Left renal pelvis (tissue), 4 donors: ENCODE data around the gene TOM1L1. TPM values are rescaled to one million over a fixed set of nuclear protein-coding genes. Genes with fewer than 3 reads are reported as not detected.

Experiments used
- DNase-seq, 4 donors: peaks; one replicate each; pipeline ENCODE4 v3.0.0-alpha.2; 2013; ENCODE audit warnings: low read depth in 4 of 4, low spot score in 3 of 4
- polyA plus RNA-seq, 4 donors: library from polyadenylated mRNA; unstranded; fragments of 120-200 nt; gene quantifications; one replicate each; pipeline ENCODE4 v1.2.1, GENCODE V29; 2013; ENCODE audit not compliant: insufficient read length in 4 of 4

Gene TOM1L1
- polyA plus RNA-seq, 4 donors = 13.8 to 106 (median 99.4) TPM

DNA sequence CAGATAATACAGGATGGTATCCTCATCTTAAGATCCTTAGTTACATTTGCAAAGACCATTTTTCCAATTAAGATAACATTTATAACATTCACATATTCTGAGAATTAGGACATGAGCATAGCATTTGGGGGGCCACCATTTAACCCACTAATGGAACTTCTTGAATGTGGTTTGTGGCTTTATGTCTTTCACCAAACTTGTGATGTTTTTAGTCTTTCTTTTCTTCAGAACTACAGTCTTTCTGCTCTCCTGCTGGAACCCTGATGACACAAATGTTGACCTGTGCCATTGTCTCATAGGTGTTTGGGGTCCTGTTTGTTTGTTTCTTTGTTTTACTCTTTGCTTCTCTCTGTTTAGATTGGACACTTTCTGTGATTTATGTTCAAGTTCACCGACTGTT is 44.6 kb downstream of the TOM1L1 start:
- no peak for DNase-seq

DNA sequence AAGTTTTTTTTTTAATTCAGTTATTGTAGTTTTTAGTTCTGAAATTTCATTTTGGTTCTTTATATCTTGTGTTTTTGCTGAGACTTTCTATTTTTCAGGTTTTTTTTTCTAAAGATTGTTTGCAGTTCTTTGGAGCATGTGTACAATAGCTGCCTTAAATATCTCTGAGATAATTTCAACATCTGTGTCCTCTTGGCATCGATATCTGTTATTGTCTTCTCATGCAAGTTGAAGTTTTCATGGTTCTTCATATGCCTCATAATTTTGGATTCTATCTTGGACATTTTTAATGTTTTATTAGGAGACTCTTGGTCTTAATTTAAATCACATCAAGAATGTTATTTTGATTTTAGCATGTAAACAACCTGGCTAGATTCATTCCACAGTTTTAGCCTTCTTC is 45.0 kb downstream of the TOM1L1 start:
- DNase-seq = no peak

DNA sequence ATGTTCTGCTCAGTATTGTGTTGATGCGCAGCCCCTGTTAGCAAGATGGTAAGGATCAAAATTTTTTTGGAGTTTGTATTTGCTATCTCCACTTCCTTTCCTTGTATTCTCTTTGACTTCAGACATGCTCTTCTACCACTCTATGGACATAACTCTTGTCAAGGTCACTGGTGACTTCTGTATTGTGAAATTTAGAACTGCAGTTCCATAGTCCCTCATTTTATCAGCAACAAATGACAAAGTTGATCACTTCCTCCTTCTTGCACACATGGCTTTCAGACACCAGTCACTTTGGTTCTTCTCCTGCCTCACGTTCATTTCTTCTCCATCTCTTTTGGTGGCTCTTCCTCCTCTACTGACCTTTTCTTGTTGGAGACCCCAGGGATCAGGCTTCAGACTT is 46.7 kb downstream of the TOM1L1 start:
- DNase-seq = no peak

DNA sequence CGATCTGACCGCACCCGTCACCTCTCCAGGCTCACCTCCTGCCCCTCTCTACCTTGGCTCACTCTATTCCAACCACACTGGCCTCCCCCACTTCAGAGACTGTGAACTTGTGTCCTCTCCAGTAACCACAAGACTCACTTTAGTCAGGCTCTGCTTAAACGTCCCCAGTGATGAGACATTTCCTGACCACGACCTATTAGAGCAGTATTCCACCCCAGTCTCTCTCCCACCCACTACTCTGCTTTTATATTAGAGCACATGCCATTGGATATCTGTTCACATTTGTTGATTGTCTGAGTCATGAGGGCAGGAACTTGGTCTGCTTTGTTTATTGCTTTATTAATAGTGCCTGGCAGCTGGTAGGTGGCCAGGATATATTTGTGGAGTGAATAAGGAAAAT is 47.7 kb downstream of the TOM1L1 start:
- DNase-seq = no peak

DNA sequence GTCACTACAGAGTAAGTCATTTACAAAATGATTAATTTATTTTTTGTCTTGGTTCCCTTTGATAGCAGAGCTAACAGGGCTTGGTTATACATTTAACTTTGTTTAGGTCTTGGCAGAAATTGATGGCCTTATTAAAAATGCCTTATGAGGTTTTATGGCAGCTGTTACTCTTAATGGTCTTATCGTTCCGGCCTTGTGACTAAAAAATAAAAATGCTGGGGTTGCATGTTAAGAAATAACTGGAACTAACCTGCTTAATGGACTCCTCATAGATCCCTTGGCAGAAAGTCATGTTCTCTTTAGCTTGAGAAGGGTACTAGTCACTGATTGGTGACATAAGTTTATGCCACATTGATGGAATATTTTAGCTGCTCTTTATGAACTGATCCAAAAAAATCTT is 49.5 kb downstream of the TOM1L1 start:
- no peak for DNase-seq

DNA sequence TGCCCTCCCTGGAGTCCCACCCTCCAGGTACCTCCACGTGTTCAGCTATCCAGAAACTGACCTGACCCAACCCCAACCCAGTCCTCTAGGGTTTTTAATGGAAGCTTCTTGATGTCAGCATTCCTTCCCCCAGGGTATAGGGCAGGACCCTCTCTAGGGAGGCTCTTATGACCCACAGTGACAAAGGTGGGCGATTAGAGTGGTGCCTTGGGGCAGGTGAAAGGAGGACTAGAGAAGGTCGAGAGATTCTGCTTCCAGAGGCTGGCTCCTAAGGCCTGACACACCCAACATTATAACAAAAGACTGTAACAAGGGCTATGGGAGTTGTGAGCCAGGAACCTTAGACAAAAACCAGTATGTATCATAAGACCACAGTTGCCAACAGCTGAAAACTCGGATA is 50.6 kb downstream of the TOM1L1 start:
- no peak for DNase-seq

DNA sequence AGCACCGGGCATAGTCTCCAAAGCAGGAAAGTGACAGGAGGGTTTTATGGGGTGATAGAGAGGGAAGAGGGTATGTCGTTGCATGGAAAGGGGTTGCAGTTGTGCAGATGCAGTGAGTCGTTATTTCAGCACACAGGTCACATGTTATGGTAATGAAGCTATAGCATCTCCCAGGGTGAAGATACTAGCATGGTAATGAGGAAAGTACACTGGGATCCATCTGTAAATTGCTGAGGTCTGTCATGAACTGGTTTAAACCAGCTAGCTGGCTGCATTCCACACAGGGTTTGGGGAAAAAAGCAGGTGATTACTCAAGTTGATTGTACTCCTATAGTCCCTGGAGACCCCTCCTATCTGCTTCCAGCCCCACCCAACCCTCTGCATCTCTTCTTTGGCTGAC is 56.1 kb downstream of the TOM1L1 start:
- DNase-seq = no peak

DNA sequence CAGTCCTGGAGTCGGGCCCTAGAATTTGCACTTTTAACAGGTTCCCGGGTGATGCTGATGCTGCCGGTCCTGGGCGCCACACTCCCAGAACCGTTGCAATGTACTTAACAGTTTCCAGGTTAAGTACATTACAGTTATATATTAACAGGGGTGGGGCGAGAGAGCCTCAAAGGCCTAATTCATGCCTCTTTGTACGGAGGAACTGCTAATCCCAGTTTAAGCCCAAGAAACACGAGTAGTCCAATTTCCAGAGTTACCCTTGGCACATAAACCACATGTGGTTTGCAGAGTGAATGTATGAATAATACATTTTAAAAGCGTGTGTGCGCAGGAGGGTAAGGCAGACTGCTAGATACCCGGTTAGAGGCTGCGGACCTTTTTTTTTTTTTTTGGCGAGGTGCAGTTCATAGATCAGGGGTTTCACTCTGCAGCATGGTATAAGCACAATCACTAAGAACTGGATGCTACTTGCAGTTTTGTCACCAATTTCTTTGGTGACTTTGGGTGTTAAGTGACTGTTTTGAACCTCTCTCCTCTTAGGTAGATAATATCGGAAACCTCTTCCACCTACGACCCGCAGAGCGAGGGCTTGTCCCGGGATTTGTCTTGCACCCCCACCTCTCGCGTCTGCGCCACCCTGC is 67.1 kb downstream of the TOM1L1 start:
- peak; percentile 16 to 41 (median 22) for DNase-seq

DNA sequence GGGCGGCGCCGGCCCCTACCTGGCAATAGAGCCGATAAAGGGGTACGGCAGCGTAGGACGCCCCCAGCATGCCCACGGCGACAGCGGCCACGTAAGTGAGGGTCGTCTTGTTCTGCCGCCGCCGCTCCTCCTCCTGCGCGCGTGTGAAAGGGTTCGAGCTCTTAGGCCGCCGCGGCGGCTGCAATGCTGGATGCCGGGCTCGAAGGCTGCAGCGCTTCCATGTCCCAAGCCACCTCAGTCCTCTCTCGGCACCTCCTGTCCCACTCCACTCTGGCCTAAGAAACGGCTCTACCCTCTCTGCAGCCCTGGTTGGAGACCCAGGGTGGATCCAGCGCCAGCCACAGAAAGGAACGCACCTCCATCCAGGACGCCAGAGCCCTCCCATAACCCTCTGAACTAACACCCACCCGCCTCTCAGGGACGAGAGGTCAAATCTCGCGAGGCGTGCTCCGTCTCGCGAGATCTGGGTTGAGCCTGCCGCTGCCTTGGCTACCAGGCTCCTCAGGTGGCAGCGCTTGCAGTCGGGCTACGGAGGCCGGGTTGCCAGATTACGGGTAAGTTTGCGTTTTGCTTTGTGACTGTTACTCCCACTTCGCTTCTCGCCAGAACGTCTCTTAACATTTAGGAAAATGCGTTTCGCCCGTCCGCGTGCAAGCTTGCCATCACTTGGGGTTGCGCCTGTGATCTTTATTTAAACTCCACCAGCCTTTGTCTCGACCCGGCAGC is 67.8 kb downstream of the TOM1L1 start, which contains the start of the genes COX11 and STXBP4:
TSS of gene COX11 (minus strand) at position 393 of the 726 bp plus-strand sequence. CDS start at position 385, 8 bp downstream.
TSS of gene STXBP4 (plus strand) at position 504 of the 726 bp plus-strand sequence. CDS start 17,455 bp downstream, outside the sequence.
- DNase-seq = peak; percentile 95 to 99 (median 96)

DNA sequence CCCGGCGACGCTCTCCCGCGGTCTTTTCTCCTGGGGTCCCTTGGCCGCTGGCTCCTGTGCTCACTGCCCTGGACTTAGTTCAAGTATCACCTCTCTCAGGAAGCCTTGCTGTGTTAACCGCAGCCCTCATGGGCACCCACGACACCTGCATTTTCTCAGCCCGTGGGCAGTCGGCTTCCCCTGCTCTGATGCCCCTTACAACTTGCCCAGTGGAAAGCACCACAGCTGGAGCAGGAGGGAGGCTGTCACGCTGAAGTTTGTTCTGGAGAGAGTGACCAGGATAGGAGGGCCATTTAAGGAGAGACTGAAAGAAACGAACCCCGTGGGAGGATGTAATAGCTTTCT is 68.3 kb downstream of the TOM1L1 start:
- DNase-seq = peak in 1 of 4 donors; percentile 16

DNA sequence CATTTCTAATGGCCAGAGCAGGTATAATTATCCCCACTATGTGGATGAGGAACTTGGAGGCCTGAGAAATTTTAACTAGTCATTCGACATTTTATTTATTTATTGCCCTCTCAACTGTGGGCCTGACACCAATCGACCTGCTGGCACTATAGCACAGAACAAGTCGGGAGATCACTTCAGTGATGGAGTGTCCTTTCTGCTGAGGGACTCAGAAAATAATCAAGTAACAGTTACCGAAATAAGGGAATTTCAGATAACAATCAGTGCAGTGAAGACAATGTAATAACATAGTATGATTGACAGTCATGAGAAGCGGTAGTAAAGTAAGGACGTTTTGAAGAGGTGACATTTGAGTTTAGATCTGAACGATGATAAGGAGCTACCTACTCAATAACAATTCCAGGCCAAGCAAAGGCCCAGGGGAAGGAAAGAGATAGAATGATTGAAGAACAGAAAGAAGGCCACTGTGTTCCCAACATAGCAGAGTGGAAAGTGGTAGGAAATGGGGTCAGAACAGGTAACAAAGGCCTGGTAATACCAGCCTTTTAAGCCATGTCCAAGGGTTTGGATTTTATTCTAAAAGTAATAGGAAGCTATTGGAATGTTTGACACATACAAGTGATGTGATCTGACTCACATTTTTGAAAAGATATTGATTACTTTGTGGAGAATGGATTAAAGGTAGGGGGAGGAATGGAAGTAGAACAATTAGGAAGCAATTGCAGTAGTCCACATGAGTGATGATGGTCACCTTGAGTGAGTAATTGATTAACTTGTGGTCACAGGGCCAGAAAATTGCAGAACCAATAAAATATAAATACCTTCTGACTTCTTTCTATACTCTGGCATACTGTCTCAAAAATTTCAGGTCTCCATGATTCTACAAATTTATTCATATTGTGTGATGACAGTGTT is 69.3 kb downstream of the TOM1L1 start:
- no peak for DNase-seq

DNA sequence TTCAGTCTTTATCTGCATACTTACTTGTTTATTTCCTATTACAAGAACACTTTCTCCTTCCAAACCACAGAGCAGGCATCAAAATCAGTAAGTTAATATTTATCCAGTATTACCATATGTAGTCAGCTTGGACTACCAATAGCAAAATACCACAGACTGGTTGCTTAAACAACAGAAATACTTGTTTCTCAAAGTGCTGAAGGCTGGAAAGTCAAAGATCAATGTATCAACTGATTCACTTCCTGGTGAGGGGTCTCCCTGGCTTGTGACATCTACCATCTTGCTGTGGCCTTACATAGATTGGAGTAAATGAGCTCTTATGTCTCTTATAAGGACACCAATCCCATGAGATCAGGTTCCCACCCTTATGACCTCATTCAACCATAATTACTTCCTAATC is 70.5 kb downstream of the TOM1L1 start:
- DNase-seq = no peak

DNA sequence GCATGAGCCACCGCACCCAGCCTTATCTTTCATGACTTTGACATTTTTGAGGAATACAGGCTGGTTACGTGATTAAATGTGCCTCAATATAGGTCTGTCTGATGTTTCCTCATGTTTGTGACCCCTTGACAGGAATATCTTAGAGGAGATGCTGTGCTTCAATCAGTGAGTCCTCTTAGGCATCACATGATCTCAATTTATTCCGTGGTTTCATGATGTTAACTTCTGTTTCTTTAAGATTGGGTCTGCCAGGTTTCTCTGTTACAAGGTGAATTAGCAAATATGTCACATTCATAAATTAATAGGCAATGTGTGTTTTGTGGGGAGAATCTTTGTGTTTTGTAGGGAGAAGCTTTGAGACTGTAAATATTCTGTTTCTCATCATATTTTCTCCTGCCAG is 71.2 kb downstream of the TOM1L1 start:
- DNase-seq = no peak

DNA sequence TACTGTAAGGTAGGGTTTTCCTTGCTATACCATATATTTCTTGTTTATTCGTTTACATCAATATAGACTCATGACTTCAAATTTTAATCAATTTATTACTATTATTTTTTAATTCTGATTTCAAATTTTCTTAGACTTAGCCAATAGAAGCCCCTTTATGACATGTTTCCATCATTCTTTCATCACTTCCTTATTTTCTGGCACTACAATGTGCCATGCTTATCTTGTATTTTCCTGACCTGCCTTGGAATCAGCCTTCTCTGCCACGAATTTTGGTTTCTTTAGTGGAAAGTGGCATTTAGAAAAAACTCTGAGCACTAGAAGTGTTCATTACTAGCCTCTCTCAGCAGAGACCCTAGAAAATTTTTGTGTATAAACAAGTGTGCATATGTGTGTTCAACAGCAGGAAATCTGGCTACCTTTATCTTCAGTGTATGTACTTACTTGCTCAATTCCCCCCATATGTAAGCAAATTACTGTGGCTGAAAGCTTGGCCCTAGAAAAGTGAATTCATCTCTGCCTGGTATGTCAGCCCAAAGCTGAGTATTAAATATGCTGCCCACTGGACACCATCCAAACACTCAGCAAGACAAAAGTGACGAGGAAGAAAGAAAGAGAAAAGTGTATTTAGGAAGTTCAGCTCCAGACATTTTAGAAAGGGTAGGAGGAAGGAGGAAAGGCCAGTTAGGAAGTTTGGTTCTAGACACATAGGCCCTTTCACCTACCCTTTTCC is 71.9 kb downstream of the TOM1L1 start:
- DNase-seq = no peak

DNA sequence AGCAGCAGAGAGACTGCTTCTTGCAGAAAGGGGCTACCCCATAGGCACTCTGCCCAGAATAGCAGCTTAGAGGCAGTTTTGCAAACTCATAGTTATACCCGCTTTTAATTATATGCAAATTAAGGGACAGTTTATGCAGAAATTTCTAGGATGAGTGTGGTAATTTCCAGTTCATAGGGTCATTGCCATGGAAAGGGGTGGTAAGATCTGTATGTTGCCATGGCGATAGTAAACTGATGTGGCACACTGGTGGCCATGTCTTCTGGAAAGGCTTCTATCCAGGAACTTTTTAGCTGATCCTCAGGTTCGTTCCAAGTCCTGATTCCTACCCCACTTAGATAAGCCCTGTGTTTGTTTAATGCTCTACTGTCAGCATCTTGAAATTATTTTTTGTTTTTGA is 74.1 kb downstream of the TOM1L1 start:
- no peak for DNase-seq

DNA sequence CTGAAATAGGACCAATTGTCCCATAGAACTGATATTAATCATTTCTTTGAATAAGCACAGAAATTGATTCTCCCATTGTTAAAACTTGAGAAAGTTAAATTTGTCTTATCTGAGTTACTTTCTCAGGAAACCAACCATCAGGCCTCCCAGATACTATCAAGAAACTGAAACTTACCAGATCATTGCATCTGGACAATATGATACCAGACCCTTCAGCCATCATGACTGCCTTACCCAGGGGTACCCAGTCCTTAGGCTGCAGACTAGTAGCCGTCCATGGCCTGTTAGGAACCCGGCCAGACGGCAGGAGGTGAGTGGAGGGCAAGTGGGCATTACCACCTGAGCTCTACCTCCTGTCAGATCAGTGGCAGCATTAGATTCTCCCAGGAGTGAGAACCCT is 75.7 kb downstream of the TOM1L1 start:
- no peak for DNase-seq

DNA sequence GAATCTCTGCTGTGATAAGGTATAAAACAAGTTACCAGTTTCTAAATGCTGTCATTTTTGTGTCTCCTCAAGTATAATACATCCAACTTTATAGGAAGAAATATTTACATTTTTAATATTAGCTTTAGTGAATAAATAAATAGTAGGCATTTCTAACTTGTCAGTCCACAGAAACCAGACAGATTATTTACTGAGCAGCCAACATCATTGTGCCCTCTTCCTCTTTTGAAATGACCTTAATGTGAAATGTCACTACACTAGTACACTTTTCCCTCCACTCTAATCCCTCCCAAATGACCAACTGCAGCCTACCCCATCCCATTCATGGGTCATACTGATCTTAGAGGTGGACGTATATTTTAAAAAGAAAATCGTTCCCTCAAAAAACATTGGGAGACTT is 77.1 kb downstream of the TOM1L1 start:
- no peak for DNase-seq

DNA sequence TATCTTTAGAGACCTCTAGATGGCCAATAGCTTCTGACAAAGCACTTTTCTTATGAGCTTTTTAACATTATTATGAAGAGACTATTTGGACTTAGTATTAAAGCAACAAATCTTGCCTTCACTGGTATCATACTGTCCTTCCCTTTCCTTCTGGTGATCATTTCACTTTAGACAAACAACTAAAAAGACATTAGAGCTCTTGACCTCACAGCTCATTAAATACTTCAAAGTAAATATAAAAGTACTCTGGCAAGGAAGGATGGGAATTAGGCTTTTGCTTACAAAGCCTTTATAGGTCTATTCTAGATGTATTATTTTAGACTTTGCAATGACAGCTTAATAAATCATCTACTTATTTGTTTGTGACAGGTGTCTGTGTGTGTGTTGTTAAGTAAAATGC is 79.0 kb downstream of the TOM1L1 start:
- no peak for DNase-seq

DNA sequence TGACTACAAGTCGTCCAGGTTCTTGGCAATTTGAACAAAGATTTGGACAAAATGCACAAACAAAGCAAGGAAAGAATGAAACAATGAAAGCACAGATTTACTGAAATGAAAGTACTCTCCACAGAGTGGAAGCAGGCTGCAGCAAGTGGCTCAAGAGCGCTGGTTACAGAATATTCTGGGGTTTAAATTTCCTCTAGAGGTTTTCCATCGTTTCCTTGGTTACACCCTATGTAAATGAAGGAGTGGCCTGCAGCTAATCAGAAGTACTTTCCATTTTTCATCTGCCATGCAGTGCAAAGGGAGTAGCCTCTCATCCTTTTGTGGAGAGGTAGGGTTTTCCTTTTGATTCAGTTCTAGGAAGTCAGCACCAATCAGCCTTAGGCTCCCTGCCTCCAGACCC is 79.7 kb downstream of the TOM1L1 start:
- DNase-seq = no peak

DNA sequence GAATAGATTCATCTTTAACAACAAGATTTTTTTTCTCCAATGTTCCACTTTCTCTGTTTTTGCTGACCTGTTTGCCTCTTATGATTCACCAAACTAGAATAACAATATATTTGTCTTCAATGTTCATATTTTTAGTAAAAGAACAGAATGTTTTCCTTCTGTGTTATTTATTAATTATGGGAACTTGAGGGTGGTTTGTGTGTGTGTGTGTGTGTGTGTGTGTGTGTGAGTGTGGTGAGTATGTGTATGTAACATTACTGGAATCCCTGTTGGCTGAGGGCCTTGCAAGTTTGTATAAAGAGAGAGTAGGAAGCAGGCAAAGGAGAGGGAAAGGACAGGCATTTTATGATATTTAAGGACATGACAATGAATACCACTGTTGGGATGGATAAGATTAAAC is 81.7 kb downstream of the TOM1L1 start:
- no peak for DNase-seq

DNA sequence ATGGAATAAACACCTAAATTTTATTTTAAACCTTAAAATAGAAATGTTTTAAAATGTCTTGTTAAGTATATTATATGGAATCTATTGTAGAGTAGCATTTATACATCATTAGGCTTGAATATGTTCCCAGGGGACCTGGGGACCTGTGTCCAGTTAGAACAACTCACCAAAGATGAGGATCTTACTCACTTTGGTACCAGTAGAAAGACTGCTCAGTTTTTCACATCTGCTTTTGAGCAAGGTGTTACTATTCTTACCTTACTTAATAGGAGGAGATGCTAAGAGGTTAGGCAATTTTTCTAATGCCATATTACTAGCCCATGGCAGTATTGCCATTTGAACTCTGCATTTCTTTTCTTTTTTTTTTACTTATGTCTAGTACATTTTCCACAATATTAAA is 82.6 kb downstream of the TOM1L1 start:
- no peak for DNase-seq
